HepG2 (cell line): Measurements from ENCODE around the gene ETV3L. TPM values are rescaled to one million over a fixed set of nuclear protein-coding genes. Genes with fewer than 3 reads are reported as not detected.

Source experiments
- ATAC-seq: fragments of 200-7000 bp; cut with Tn5 transposase; 3 replicates; pipeline ENCODE4 v1.9.1; 2020; ENCODE audit warnings: mild to moderate bottlenecking, moderate library complexity
- BruUV-seq: library from RNA; stranded (reverse); fragments of 400-500 nt; replicated peaks from 2 replicates; lab custom pipeline; 2021; lab: Mats Ljungman, UMichigan
- CTCF ChIA-PET: fragments of 300-600 bp; formaldehyde crosslinking; extraction: SDS; loops from one replicate; lab custom pipeline; 2021; ENCODE audit warnings: low total read pairs, inconsistent platforms, low intra/inter-chr PET ratio; lab: Yijun Ruan, JAX
- POLR2A ChIA-PET: fragments of 350-600 bp; sonication (Branson Sonifier 250); formaldehyde crosslinking; loops from one replicate; lab custom pipeline; 2020; ENCODE audit warnings: antibody characterized with exemption, inconsistent platforms; lab: Yijun Ruan, JAX
- DNase-seq: peaks from one replicate; pipeline ENCODE4 v3.0.0-alpha.2; 2015; ENCODE audit warnings: low spot score
- FAIRE-seq: peaks from 3 replicates; lab custom pipeline; 2011; peaks lifted over from hg19 to GRCh38; lab: Jason Lieb, UNC
- H2AFZ ChIP-seq: one replicate; pipeline ENCODE4 v1.6.1; 2011; ENCODE audit warnings: low read length, inconsistent platforms
- H3K27ac ChIP-seq: fragments of 300-600 bp; 3 replicates; pipeline ENCODE4 v1.8.0; 2011; ENCODE audit warnings: mixed run types, mild to moderate bottlenecking, mixed read lengths, low read length, inconsistent platforms; ENCODE audit not compliant: insufficient read depth; ENCODE audit errors: extremely low read length
- H3K27me3 ChIP-seq, 2 experiments: fragments of 200-600 bp in 1 of 2; 2 replicates in 1 of 2; 3 replicates in 1 of 2; pipeline versions ENCODE4 v1.6.0 to v1.8.0; 2011; ENCODE audit warnings: low read length in 2 of 2, mild to moderate bottlenecking in 2 of 2, moderate library complexity in 2 of 2, inconsistent platforms in 1 of 2; ENCODE audit not compliant: insufficient read depth in 2 of 2, control insufficient read depth in 1 of 2
- H3K36me3 ChIP-seq, 2 experiments: fragments of 200-600 bp in 1 of 2; replicated peaks in 1 of 2; 2 replicates in 1 of 2; 3 replicates in 1 of 2; pipeline versions ENCODE4 v1.5.1 to v1.8.0; 2011; ENCODE audit warnings: low read length in 2 of 2, inconsistent platforms in 1 of 2; ENCODE audit not compliant: insufficient read depth in 2 of 2, control insufficient read depth in 1 of 2
- H3K4me1 ChIP-seq: 2 replicates; pipeline ENCODE4 v1.5.1; 2012; ENCODE audit warnings: low read length, inconsistent platforms; ENCODE audit not compliant: insufficient read depth
- H3K4me2 ChIP-seq: 2 replicates; pipeline ENCODE4 v1.6.0; 2011; ENCODE audit warnings: low read depth, low read length, inconsistent platforms
- H3K4me3 ChIP-seq, 3 experiments: fragments of 200-600 bp in 1 of 3; sonication (generic), shearing (Covaris generic) in 1 of 3; replicated peaks in 1 of 3; 2 replicates each; pipeline ENCODE4 v1.5.1; 2011 to 2016; ENCODE audit warnings: low read length in 3 of 3, inconsistent platforms in 2 of 3, low read depth in 2 of 3, mild to moderate bottlenecking in 2 of 3, control low read depth in 1 of 3, mixed read lengths in 1 of 3; ENCODE audit not compliant: insufficient read depth in 1 of 3
- H3K79me2 ChIP-seq: one replicate; pipeline ENCODE4 v1.6.1; 2011; ENCODE audit warnings: low read length, inconsistent platforms; ENCODE audit not compliant: insufficient read depth
- H3K9ac ChIP-seq: 2 replicates; pipeline ENCODE4 v1.6.0; 2011; ENCODE audit warnings: mild to moderate bottlenecking, low read depth, low read length, inconsistent platforms; ENCODE audit not compliant: insufficient read depth
- H3K9me3 ChIP-seq: 2 replicates; pipeline ENCODE4 v1.5.1; 2012; ENCODE audit warnings: mild to moderate bottlenecking, low read length
- H4K20me1 ChIP-seq: 2 replicates; pipeline ENCODE4 v1.6.0; 2011; ENCODE audit warnings: inconsistent platforms, mild to moderate bottlenecking, low read length, moderate library complexity; ENCODE audit not compliant: insufficient read depth
- ARID5B ChIP-seq: IDR thresholded peaks from 2 replicates; pipeline ENCODE4 v1.4.0; 2020; ENCODE audit warnings: mild to moderate bottlenecking, missing genetic modification reagents
- FOXO1 ChIP-seq: sonication (generic); formaldehyde crosslinking; IDR thresholded peaks from 2 replicates; pipeline ENCODE4 v1.4.0; 2020; ENCODE audit warnings: missing genetic modification reagents
- NFIB ChIP-seq: sonication (generic); formaldehyde crosslinking; IDR thresholded peaks from 2 replicates; pipeline ENCODE4 v1.9.0; 2021; ENCODE audit warnings: missing genetic modification reagents, mild to moderate bottlenecking, borderline replicate concordance
- RARG ChIP-seq: sonication (generic); formaldehyde crosslinking; IDR thresholded peaks from 2 replicates; pipeline ENCODE4 v1.4.0; 2020; ENCODE audit warnings: low read depth, mild to moderate bottlenecking, missing genetic modification reagents
- RFXANK ChIP-seq: IDR thresholded peaks from 2 replicates; pipeline ENCODE4 v1.6.1; 2016
- TFDP1 ChIP-seq: IDR thresholded peaks from 2 replicates; pipeline ENCODE4 v1.6.1; 2016; ENCODE audit warnings: missing compliant biosample characterization, missing genetic modification reagents, borderline replicate concordance
- ZNF7 ChIP-seq: IDR thresholded peaks from 2 replicates; pipeline ENCODE4 v1.6.1; 2016; ENCODE audit warnings: missing biosample characterization, missing genetic modification reagents
- ZNF777 ChIP-seq: sonication (generic); formaldehyde crosslinking; IDR thresholded peaks from 2 replicates; pipeline ENCODE4 v1.4.0; 2020; ENCODE audit warnings: missing genetic modification reagents
- WGBS: methylation state at CpG from one replicate; pipeline ENCODE4 v1.1.6; 2017; ENCODE audit warnings: low lambda C conversion rate; 5-methylcytosine and 5-hydroxymethylcytosine counted together
- in situ Hi-C: cut with HindIII; loops from 2 replicates; pipeline ENCODE4 v1.10.0; 2017; ENCODE audit warnings: low pct_unique_long_range_greater_than_20kb; ENCODE audit not compliant: extremely low pct_ligation_motif_present
- intact Hi-C: fragments of 100-400 bp; cut with micrococcal nuclease; formaldehyde crosslinking; loops from one replicate; pipeline ENCODE4 v1.10.0; 2022; ENCODE audit not compliant: unreplicated experiment
- polyA plus RNA-seq, 8 experiments: library from polyadenylated mRNA; depleted of rRNA in 3 of 8; stranded (reverse) in 7 of 8; unstranded in 1 of 8; fragments of >200 nt; fragmentation: Illumina TruSeq in 4 of 8; extraction: Trizol in 4 of 8; gene quantifications; 2 replicates each; pipeline versions ENCODE4 v1.2.1 to v1.2.3, GENCODE V29; 2011 to 2016; ENCODE audit warnings: low read depth in 4 of 8, missing spikeins in 1 of 8, mixed read lengths in 1 of 8; ENCODE audit not compliant: insufficient read depth in 1 of 8
- total RNA-seq, 5 experiments: library from RNA; depleted of rRNA; stranded (reverse); fragments of >200 nt; fragmentation: Illumina TruSeq; extraction: Trizol; gene quantifications; 2 replicates each; pipeline ENCODE4 v1.2.3, GENCODE V29; 2016; ENCODE audit warnings: low read depth in 1 of 5

ETV3L gene
- total and polyA plus RNA-seq, 2 of the 13 experiments (the other 11 are each of a cell fraction or from before 2014, with no cell fraction given) = not detected

- TF ChIP-seq ARID5B (CRISPR knock-in tag) (no peak), TFDP1 (CRISPR knock-in tag) (no peak), RFXANK (CRISPR knock-in tag) (no peak)
Measured at GRCh38 chr1:157135070-157135469, 35.5 kb upstream of the ETV3L start (continued).

GRCh38 chr1:157134442-157134841 lies 34.8 kb upstream of the ETV3L start:
- Histone ChIP-seq H3K27me3 (no peaks in the 10 kb centered on the region; a peak in 1 of 5 replicates), H3K4me1 (peaks cover 28% of the 10 kb centered on the region), H3K4me3 (no peak overlapping the region), H2AFZ (no peak overlapping the region), H3K4me2 (no peak overlapping the region), H3K9ac (no peak overlapping the region), H3K79me2 (peaks cover 21% of the 10 kb centered on the region), H3K27ac (no peak overlapping the region), H3K9me3 (no peaks in the 10 kb centered on the region), H4K20me1 (peaks cover 9% of the 10 kb centered on the region; the same call in 1 of the 2 replicates), H3K36me3 (peaks cover 18 to 59% of the 10 kb centered on the region in 2 experiments)
- intact Hi-C loops = no loop called here
- ChIA-PET POLR2A (no interaction called here), CTCF (no interaction called here)
- FAIRE-seq (no peak), DNase-seq (no peak), ATAC-seq (no peak)
- BruUV-seq = no TSS peak
- in situ Hi-C loops = no loop called here
- 95% methylated on average over 4 of the region's 4 CpGs for WGBS
- TF ChIP-seq ZNF777 (no peak), FOXO1 (CRISPR knock-in tag) (no peak), NFIB (CRISPR knock-in tag) (no peak), RARG (CRISPR knock-in tag) (no peak), ZNF7 (CRISPR knock-in tag) (peak; percentile 78)
